ENCODE results near the gene PCDHGA10.
"Not testable (repeated sequence)": the region's sequence is repeated elsewhere in the genome, so short reads cannot be mapped to it uniquely, and the experiment has no call there.

The PCDHGA10 gene

GRCh38 chr5:141373673-141374317, 39.0 kb upstream of the PCDHGA10 start, which contains the start of gene PCDHGA6:
TSS of gene PCDHGA6 (plus strand) at chr5:141373891. CDS start at chr5:141374084, 193 bp downstream.
- TF ChIP-seq CTCF (IDR thresholded peaks at IDR 0.05; ENCODE audit: insufficient read depth, low read depth, low read length, missing control alignments) = peak; percentile 46
- H3K4me3 ChIP-seq (ENCODE audit: low read length) = peak within 1 kb of the TSS; percentile 21
- DNase-seq (ENCODE audit: low read depth) = peak; percentile 27

- no peak for TF ChIP-seq CTCF (IDR thresholded peaks at IDR 0.05; ENCODE audit: insufficient read depth, low read depth, low read length, missing control alignments)
- DNase-seq (ENCODE audit: low read depth) = no peak
- no peak overlapping the region for H3K4me3 ChIP-seq (ENCODE audit: low read length)
These were observed 38.2 kb upstream of the PCDHGA10 start for GRCh38 chr5:141374627-141375026.

DNA sequence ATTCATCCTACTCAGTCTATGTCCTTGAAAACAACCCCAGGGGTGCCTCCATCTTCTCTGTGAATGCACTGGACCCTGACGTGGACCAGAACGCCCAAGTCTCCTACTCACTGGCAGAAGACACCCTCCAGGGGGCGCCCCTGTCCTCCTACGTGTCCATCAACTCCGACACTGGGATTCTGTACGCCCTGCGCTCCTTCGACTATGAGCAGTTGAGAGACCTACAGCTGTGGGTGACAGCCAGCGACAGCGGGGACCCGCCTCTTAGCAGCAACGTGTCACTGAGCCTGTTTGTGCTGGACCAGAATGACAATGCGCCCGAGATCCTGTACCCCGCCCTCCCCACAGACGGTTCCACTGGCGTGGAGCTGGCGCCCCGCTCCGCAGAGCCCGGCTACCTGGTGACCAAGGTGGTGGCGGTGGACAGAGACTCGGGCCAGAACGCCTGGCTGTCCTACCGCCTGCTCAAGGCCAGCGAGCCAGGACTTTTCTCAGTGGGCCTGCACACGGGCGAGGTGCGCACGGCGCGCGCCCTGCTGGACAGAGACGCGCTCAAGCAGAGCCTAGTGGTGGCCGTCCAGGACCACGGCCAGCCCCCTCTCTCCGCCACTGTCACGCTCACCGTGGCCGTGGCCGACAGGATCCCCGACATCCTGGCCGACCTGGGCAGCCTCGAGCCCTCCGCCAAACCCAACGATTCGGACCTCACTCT, 37.2 kb upstream of the PCDHGA10 start:
- DNase-seq (ENCODE audit: low read depth); H3K4me3 ChIP-seq (ENCODE audit: low read length): not testable (repeated sequence)

- peak within 1 kb of the TSS; percentile 42 for H3K4me3 ChIP-seq (ENCODE audit: low read length)
- TF ChIP-seq CTCF (IDR thresholded peaks at IDR 0.05; ENCODE audit: insufficient read depth, low read depth, low read length, missing control alignments) = peak; percentile 45
- DNase-seq (ENCODE audit: low read depth) = peak; percentile 21
These were observed 30.1 kb upstream of the PCDHGA10 start, which contains the start of gene PCDHGA7 for GRCh38 chr5:141382469-141383294. TSS of gene PCDHGA7 (plus strand) at chr5:141382742. CDS start at chr5:141382900, 158 bp downstream.

- no peak overlapping the region for H3K4me3 ChIP-seq (ENCODE audit: low read length)
- no peak for DNase-seq (ENCODE audit: low read depth)
- TF ChIP-seq CTCF (IDR thresholded peaks at IDR 0.05; ENCODE audit: insufficient read depth, low read depth, low read length, missing control alignments) = no peak
These were observed 29.4 kb upstream of the PCDHGA10 start for GRCh38 chr5:141383345-141383744.

DNA sequence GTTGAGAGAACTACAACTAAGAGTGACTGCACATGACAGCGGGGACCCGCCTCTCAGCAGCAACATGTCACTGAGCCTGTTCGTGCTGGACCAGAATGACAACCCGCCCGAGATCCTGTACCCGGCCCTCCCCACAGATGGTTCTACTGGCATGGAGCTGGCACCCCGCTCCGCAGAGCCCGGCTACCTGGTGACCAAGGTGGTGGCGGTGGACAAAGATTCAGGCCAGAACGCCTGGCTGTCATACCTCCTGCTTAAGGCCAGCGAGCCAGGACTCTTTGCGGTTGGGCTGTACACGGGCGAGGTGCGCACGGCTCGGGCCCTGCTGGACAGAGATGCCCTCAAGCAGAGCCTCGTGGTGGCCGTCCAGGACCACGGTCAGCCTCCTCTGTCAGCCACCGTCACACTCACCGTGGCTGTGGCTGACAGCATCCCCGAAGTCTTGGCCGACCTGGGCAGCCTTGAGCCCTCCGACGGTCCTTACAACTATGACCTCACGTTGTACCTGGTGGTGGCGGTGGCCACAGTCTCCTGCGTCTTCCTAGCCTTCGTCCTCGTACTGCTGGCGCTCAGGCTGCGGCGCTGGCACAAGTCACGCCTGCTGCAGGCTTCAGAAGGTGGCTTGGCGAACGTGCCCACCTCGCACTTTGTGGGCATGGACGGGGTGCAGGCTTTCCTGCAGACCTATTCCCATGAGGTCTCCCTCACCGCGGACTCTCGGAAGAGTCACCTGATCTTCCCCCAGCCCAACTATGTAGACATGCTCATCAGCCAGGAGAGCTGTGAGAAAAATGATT, 28.1 kb upstream of the PCDHGA10 start:
- DNase-seq (ENCODE audit: low read depth) = no peak
- TF ChIP-seq CTCF (IDR thresholded peaks at IDR 0.05; ENCODE audit: insufficient read depth, low read depth, low read length, missing control alignments) = no peak
- H3K4me3 ChIP-seq (ENCODE audit: low read length) = no peak overlapping the region
